ENCODE data around the gene ESRRA. TPM values are rescaled to one million over a fixed set of nuclear protein-coding genes. Genes with fewer than 3 reads are reported as not detected.

Gene ESRRA
- total RNA-seq, 1 donor: 21.6 TPM

- no peak overlapping the region for H3K4me3 ChIP-seq (ENCODE audit: low read depth, low read length)
- DNase-seq (ENCODE audit: low read depth): no peak
- TF ChIP-seq CTCF (IDR thresholded peaks at IDR 0.05; ENCODE audit: insufficient read depth, low read length): no peak
These were observed 34.0 kb downstream of the ESRRA start for GRCh38 chr11:64339286-64339685.

DNA sequence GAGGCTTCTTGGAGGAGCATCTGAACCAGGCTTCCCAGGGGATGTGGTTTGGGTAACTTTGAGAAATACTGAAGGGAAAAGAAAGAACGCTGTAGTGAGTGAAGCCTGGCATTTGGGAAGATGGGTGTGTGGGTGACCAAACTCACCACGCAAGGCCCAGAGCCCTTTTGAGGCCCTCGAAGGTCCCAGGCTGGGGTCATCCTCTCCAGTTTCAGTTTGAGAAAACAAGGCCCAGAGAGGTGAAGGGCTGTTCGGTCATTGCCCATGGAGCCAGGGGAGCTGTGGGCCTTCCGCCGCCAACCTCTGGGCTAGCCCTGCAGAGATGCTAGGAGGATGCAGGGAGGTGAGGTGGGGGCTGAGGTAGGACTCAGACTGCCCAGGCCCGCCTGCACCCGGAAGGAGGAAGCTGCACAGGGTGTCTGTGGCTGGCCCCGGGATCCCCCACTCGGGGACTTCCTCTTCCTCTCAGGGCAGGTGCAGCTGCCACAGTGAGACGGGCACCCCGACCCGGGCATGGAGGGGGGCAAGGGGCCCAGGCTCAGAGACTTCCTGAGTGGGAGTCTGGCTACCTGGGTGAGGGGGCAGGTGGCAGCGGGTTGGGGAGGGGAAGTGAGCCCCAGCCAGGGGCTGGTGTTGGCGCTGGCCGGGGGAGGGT lies 34.6 kb downstream of the ESRRA start, which contains the start of gene CCDC88B:
Gene CCDC88B (plus strand): TSS at position 451 of the 655 bp plus-strand sequence. CDS start 63 bp downstream, at position 514.
- no peak for TF ChIP-seq CTCF (IDR thresholded peaks at IDR 0.05; ENCODE audit: insufficient read depth, low read length)

GRCh38 chr11:64340671-64341335 lies 35.5 kb downstream of the ESRRA start:
- DNase-seq (ENCODE audit: low read depth): no peak
- TF ChIP-seq CTCF (IDR thresholded peaks at IDR 0.05; ENCODE audit: insufficient read depth, low read length): no peak
- H3K4me3 ChIP-seq (ENCODE audit: low read depth, low read length): no peak overlapping the region

More for the DNA sequence above, 34.6 kb downstream of the ESRRA start, which contains the start of gene CCDC88B:
- no peak for DNase-seq (ENCODE audit: low read depth)
- no peak within 1 kb of the TSS for H3K4me3 ChIP-seq (ENCODE audit: low read depth, low read length)

DNA sequence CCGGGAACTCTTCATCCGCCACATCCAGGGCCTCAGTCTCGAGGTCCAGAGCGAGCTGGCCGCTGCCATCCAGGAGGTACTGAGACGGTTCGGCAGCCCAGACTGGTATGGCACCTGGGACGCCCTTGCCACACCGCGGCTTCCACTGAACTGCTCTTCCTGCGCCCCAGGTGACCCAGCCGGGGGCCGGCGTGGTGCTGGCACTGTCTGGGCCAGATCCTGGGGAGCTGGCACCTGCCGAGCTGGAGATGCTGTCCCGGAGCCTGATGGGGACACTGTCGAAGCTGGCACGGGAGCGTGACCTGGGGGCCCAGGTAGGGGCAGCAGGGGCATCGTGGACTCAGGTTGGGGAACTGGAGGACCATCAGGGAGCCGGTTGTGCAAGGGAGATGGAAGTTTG lies 36.1 kb downstream of the ESRRA start:
- DNase-seq (ENCODE audit: low read depth): no peak
- H3K4me3 ChIP-seq (ENCODE audit: low read depth, low read length): no peak overlapping the region
- no peak for TF ChIP-seq CTCF (IDR thresholded peaks at IDR 0.05; ENCODE audit: insufficient read depth, low read length)

DNA sequence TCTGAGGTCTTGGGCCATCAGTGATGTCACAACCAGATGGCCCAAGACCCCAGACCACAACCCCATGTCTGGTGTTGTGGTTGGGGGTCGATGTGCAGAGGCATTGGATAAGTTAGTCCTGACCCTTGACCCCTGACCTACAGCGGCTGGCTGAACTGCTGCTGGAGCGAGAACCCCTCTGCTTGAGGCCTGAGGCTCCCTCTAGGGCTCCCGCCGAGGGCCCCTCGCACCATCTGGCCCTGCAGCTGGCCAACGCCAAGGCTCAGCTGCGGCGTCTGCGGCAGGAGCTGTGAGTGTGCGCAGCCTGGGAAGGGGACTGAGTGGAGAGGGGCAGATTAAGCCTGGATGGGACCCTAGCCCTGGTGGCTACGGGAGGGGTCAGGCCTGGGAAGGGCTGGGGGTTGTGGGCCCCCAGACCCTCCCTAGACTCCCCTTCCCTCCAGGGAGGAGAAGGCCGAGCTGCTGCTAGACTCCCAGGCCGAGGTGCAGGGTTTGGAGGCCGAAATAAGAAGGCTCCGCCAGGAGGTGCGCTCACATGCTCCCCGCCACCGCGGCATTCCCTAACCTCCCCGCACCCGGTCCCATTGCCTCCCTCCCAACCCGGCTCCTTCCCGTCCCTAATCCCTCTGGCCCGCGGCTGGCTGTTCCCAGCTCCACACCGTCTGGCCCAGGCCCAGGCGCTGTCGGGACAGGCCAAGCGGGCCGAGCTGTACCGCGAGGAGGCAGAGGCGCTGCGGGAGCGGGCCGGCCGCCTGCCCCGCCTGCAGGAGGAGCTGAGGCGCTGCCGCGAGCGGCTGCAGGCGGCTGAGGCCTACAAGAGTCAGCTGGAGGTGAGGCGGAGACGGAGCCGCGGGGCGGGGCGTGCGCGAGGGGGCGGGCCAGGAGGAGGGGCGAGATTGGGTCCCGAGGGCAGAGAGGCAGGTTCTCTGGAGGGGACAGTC lies 36.8 kb downstream of the ESRRA start:
- DNase-seq (ENCODE audit: low read depth): peak; percentile 82
- peak overlapping the region; percentile 61 for H3K4me3 ChIP-seq (ENCODE audit: low read depth, low read length)
- peak; percentile 29 for TF ChIP-seq CTCF (IDR thresholded peaks at IDR 0.05; ENCODE audit: insufficient read depth, low read length)

DNA sequence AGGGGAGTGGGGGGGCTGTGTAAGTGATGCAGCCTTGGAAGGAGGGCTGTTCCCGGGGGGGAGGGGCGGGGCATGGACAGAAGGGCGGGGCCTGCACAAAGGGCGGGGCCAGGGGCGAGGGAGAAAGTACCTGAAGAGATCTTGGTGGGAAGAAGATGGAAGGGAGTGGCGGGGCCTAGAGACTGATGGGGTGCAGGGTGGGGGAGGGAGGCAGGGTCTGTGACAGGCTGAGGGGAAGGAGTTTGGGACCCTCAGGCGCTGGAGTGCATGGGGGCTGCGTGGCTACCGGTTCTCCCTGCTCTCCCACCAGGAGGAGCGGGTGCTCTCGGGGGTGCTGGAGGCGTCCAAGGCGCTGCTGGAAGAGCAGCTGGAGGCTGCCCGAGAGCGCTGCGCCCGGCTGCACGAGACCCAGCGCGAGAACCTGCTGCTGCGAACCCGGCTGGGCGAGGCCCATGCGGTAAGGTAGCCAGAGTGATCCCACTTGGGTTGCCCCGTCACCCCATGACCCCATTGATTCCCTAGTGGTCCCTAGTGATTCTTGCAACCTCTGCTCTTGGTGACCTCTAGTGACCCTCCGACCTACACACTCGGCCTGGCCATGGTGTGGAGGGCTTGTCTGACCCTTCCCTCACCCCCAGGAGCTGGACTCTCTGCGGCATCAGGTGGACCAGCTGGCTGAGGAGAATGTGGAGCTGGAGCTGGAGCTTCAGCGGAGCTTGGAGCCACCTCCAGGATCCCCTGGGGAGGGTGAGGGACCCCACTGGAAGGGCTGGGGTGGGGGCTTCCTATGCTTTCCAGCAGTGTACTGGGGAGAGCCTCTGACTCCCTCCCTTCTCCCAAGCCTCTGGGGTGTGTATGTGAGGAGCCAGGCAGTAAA lies 37.8 kb downstream of the ESRRA start:
- DNase-seq (ENCODE audit: low read depth): no peak
- H3K4me3 ChIP-seq (ENCODE audit: low read depth, low read length): peak overlapping the region; percentile 22
- no peak for TF ChIP-seq CTCF (IDR thresholded peaks at IDR 0.05; ENCODE audit: insufficient read depth, low read length)

Data from fibroblast of the aortic adventitia (primary cell).